ENCODE measurements around the gene MYO3A. TPM values are rescaled to one million over a fixed set of nuclear protein-coding genes. Genes with fewer than 3 reads are reported as not detected.

Gene MYO3A
- polyA plus RNA-seq, 3 donors = not detected

DNA sequence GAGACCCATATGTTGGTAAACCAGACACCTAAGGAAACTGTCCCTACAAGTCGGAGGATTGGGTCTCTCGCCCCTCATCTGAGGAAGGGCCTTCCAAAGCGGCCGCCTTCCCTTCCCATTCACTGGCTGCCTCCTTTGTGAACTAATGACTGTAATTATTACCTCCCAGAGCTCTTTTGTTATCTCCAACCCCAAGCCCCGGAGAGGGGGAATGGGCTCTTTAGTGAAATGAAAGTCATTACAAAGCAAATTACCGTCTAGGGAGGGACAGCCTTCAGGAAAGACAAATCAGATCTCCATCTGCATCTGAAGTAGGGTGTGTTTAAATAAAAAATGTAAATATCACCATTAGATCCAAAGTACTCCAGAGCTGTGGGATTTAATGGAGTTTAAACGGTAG lies 280.0 kb downstream of the MYO3A start:
- Histone ChIP-seq H2AFZ (ENCODE audit: insufficient read depth, low read depth, low read length, poor library complexity, severe bottlenecking) (no peak overlapping the region), H3K27ac (ENCODE audit: low read depth in 1 of 2, low read length in 2 of 2) (no peak overlapping the region), H3K79me2 (ENCODE audit: insufficient read depth, low read length) (no peaks in the 10 kb centered on the region), H3K27me3 (ENCODE audit: control insufficient read depth in 2 of 2, insufficient read depth in 2 of 2, low read length in 2 of 2) (peaks cover 80 to 97% of the 10 kb centered on the region in 2 donors), H3K4me2 (replicated peaks; ENCODE audit: extremely low read depth, low read length, poor library complexity, severe bottlenecking) (no peak overlapping the region), H3K4me1 (ENCODE audit: control insufficient read depth in 1 of 2, insufficient read depth in 2 of 2, low read length in 2 of 2) (no peaks in the 10 kb centered on the region), H3K4me3 (replicated peaks in 1 of 3; ENCODE audit: low read depth in 2 of 3, low read length in 3 of 3) (no peak overlapping the region), H3K36me3 (replicated peaks in 1 of 2; ENCODE audit: control insufficient read depth in 1 of 2, insufficient read depth in 2 of 2, low read length in 2 of 2) (no peaks in the 10 kb centered on the region), H4K20me1 (ENCODE audit: insufficient read depth, low read length) (no peaks in the 10 kb centered on the region), H3K9me3 (replicated peaks in 1 of 2; ENCODE audit: control insufficient read depth in 1 of 2, insufficient read depth in 1 of 2, low read length in 2 of 2) (peaks cover 0 to 43% of the 10 kb centered on the region in 2 donors), H3K9ac (ENCODE audit: insufficient read depth, low read length, poor library complexity, severe bottlenecking) (no peak overlapping the region)
- intact Hi-C loops (cut with micrococcal nuclease) = no loop called here
- Mint-ChIP-seq H3K9me3 (peaks cover 0 to 29% (median 21%) of the 10 kb centered on the region in 7 donors), H3K36me3 (peaks cover 0 to 11% of the 10 kb centered on the region in 2 donors), H3K27me3 (ENCODE audit: low read depth in 3 of 3) (peaks cover 0 to 77% (median 73%) of the 10 kb centered on the region in 3 donors), H3K4me1 (peaks cover 17% of the 10 kb centered on the region), H3K4me3 (peak overlapping the region in 1 of 2 donors; percentile 88), H3K27ac (no peak overlapping the region)
- WGBS (ENCODE audit: insufficient coverage) = 10% methylated on average over 2 of the region's 7 CpGs
- TF ChIP-seq, protein P1, sequence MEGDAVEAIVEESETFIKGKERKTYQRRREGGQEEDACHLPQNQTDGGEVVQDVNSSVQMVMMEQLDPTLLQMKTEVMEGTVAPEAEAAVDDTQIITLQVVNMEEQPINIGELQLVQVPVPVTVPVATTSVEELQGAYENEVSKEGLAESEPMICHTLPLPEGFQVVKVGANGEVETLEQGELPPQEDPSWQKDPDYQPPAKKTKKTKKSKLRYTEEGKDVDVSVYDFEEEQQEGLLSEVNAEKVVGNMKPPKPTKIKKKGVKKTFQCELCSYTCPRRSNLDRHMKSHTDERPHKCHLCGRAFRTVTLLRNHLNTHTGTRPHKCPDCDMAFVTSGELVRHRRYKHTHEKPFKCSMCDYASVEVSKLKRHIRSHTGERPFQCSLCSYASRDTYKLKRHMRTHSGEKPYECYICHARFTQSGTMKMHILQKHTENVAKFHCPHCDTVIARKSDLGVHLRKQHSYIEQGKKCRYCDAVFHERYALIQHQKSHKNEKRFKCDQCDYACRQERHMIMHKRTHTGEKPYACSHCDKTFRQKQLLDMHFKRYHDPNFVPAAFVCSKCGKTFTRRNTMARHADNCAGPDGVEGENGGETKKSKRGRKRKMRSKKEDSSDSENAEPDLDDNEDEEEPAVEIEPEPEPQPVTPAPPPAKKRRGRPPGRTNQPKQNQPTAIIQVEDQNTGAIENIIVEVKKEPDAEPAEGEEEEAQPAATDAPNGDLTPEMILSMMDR (IDR thresholded peaks at IDR 0.05) = no peak
- DNase-seq = no peak

DNA sequence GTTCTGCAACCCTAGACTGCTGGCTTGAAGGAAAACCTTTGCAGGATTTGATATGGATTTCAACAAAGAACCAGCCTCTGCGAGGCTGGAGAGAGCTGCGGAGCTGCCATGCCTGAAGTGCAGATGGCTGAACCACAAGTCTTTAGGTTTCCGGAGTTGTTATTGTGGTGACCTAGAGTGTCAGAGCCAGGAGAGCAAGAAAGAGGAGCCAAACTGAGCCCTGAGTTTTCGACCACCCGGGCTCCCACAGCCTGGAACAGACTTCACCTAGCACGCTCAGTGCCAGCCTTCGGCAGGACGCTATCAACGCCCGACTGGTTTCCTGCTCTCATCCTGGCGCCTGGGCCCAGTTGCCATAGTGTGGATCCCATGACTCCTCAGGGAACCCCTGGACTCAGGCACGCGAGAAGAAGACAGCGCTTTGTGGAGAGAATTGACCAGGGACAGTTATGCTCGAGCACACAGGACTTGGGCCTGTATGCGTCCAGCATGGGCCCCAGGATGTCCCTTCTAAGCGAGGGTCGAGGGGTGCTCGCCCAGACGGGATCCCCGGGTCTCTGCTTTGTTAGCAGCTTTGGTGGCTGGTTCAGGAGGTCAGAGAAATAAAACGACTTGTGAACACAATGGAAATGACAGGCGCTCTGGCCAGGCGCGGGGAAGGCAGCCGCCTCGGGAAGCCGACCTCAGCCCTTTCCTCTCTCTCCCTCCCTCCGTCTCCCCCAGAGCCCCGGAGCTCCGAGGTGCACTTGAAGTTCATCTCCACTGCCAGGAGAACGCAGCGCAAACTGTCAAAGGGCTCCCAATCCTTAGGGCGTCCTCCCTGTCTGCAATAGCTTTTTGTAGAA lies 280.7 kb downstream of the MYO3A start:
- intact Hi-C loops (cut with micrococcal nuclease) = no loop called here
- Histone ChIP-seq H4K20me1 (ENCODE audit: insufficient read depth, low read length) (no peaks in the 10 kb centered on the region), H3K9me3 (replicated peaks in 1 of 2; ENCODE audit: control insufficient read depth in 1 of 2, insufficient read depth in 1 of 2, low read length in 2 of 2) (peaks cover 0 to 49% of the 10 kb centered on the region in 2 donors), H3K36me3 (replicated peaks in 1 of 2; ENCODE audit: control insufficient read depth in 1 of 2, insufficient read depth in 2 of 2, low read length in 2 of 2) (no peaks in the 10 kb centered on the region), H3K4me2 (replicated peaks; ENCODE audit: extremely low read depth, low read length, poor library complexity, severe bottlenecking) (no peak overlapping the region), H3K4me3 (replicated peaks in 1 of 3; ENCODE audit: low read depth in 2 of 3, low read length in 3 of 3) (no peak overlapping the region), H3K27ac (ENCODE audit: low read depth in 1 of 2, low read length in 2 of 2) (no peak overlapping the region), H3K27me3 (ENCODE audit: control insufficient read depth in 2 of 2, insufficient read depth in 2 of 2, low read length in 2 of 2) (peaks cover 83 to 97% of the 10 kb centered on the region in 2 donors), H3K9ac (ENCODE audit: insufficient read depth, low read length, poor library complexity, severe bottlenecking) (no peak overlapping the region), H2AFZ (ENCODE audit: insufficient read depth, low read depth, low read length, poor library complexity, severe bottlenecking) (no peak overlapping the region), H3K4me1 (ENCODE audit: control insufficient read depth in 1 of 2, insufficient read depth in 2 of 2, low read length in 2 of 2) (no peaks in the 10 kb centered on the region), H3K79me2 (ENCODE audit: insufficient read depth, low read length) (no peaks in the 10 kb centered on the region)
- WGBS (ENCODE audit: insufficient coverage) = 1% methylated on average over 30 of the region's 34 CpGs
- Mint-ChIP-seq H3K27me3 (ENCODE audit: low read depth in 3 of 3) (peaks cover 6 to 83% (median 79%) of the 10 kb centered on the region in 3 donors), H3K27ac (no peak overlapping the region), H3K36me3 (peaks cover 0 to 11% of the 10 kb centered on the region in 2 donors), H3K4me3 (peak overlapping the region; percentile 48 to 88), H3K4me1 (peaks cover 17% of the 10 kb centered on the region), H3K9me3 (peaks cover 0 to 29% (median 21%) of the 10 kb centered on the region in 7 donors)
- TF ChIP-seq, protein P1 (IDR thresholded peaks at IDR 0.05) = no peak
- no peak for DNase-seq
